HUES64 (cell line): ENCODE results near the gene PALS2. TPM values are rescaled to one million over a fixed set of nuclear protein-coding genes. Genes with fewer than 3 reads are reported as not detected.
A peak's percentile ranks its signal among the peaks of the same experiment; 100 is the strongest.

ENCODE experiments used
- H3K27ac ChIP-seq: 2 replicates; pipeline ENCODE4 v1.7.0; 2013; ENCODE audit warnings: low read depth, low read length, inconsistent platforms
- H3K27me3 ChIP-seq: 2 replicates; pipeline ENCODE4 v1.6.1; 2013; ENCODE audit warnings: mild to moderate bottlenecking, low read length; ENCODE audit not compliant: insufficient read depth
- H3K36me3 ChIP-seq: 2 replicates; pipeline ENCODE4 v1.6.1; 2013; ENCODE audit warnings: mild to moderate bottlenecking, low read length; ENCODE audit not compliant: insufficient read depth
- H3K4me1 ChIP-seq: 2 replicates; pipeline ENCODE4 v1.6.1; 2013; ENCODE audit warnings: mild to moderate bottlenecking, low read length, moderate library complexity; ENCODE audit not compliant: insufficient read depth
- H3K4me3 ChIP-seq: 2 replicates; pipeline ENCODE4 v1.5.1; 2013; ENCODE audit warnings: mild to moderate bottlenecking, low read length, moderate library complexity
- H3K9ac ChIP-seq: 2 replicates; pipeline ENCODE4 v1.6.1; 2013; ENCODE audit warnings: mild to moderate bottlenecking, low read depth, low read length
- H3K9me3 ChIP-seq: 2 replicates; pipeline ENCODE4 v1.6.1; 2013; ENCODE audit warnings: low read depth, low read length; ENCODE audit not compliant: insufficient read depth
- WGBS: fragments of 150-250, 120-280 bp; methylation state at CpG from one replicate; pipeline ENCODE4 v1.1.7; 2013; ENCODE audit warnings: missing lambda C conversion rate; 5-methylcytosine and 5-hydroxymethylcytosine counted together
- polyA plus RNA-seq, 2 experiments: library from polyadenylated mRNA; stranded (reverse); fragments of 50-300 nt; gene quantifications; one replicate each; pipeline ENCODE4 v1.2.3, GENCODE V29; 2013

The PALS2 gene
- 40.3 TPM for polyA plus RNA-seq (2013, experiment 1 of 2)
- polyA plus RNA-seq (2013, experiment 2 of 2): 38.1 TPM

GRCh38 chr7:24572997-24573553 is at the start of gene PALS2:
Gene PALS2, plus strand, starts transcription at chr7:24573452. Its CDS starts 50,216 bp downstream, at chr7:24623668.
- WGBS: under 1% methylated on average over 66 of the region's 69 CpGs
- H3K9ac ChIP-seq: peak within 1 kb of the TSS; percentile 67
- H3K36me3 ChIP-seq: no peaks in the 10 kb centered on the region
- no peaks in the 10 kb centered on the region for H3K9me3 ChIP-seq
- peaks cover 23% of the 10 kb centered on the region for H3K27me3 ChIP-seq
- H3K4me3 ChIP-seq: peak within 1 kb of the TSS; percentile 82
- peak within 1 kb of the TSS; percentile 75; the same call in 1 of the 2 replicates for H3K27ac ChIP-seq
- H3K4me1 ChIP-seq: peaks cover 47% of the 10 kb centered on the region

GRCh38 chr7:24531255-24531654 is 42.0 kb upstream of the PALS2 start:
- peaks cover 9% of the 10 kb centered on the region for H3K4me1 ChIP-seq
- no peak overlapping the region for H3K9ac ChIP-seq
- no peaks in the 10 kb centered on the region for H3K36me3 ChIP-seq
- H3K27ac ChIP-seq: no peak overlapping the region
- 93% methylated on average over 4 of the region's 4 CpGs for WGBS
- no peak overlapping the region for H3K4me3 ChIP-seq
- no peaks in the 10 kb centered on the region for H3K9me3 ChIP-seq
- H3K27me3 ChIP-seq: no peaks in the 10 kb centered on the region

- WGBS: 71% methylated on average over 2 of the region's 2 CpGs
Measured at GRCh38 chr7:24536682-24537081, 36.6 kb upstream of the PALS2 start.

GRCh38 chr7:24540956-24541355 is 32.3 kb upstream of the PALS2 start:
- 95% methylated on average over 6 of the region's 7 CpGs for WGBS
- Histone ChIP-seq H3K27ac (no peak overlapping the region), H3K9me3 (no peaks in the 10 kb centered on the region)

More at GRCh38 chr7:24536682-24537081, 36.6 kb upstream of the PALS2 start:
- H3K9me3 ChIP-seq: no peaks in the 10 kb centered on the region
- H3K4me3 ChIP-seq: no peak overlapping the region
- H3K36me3 ChIP-seq: no peaks in the 10 kb centered on the region
- H3K9ac ChIP-seq: no peak overlapping the region
- no peaks in the 10 kb centered on the region for H3K27me3 ChIP-seq
- no peak overlapping the region for H3K27ac ChIP-seq
- H3K4me1 ChIP-seq: peaks cover 17% of the 10 kb centered on the region

GRCh38 chr7:24545215-24545614 is 28.0 kb upstream of the PALS2 start:
- H3K9ac ChIP-seq: no peak overlapping the region
- no peak overlapping the region for H3K4me3 ChIP-seq
- H3K27me3 ChIP-seq: no peaks in the 10 kb centered on the region
- H3K4me1 ChIP-seq: no peaks in the 10 kb centered on the region
- H3K9me3 ChIP-seq: no peaks in the 10 kb centered on the region
- no peak overlapping the region for H3K27ac ChIP-seq
- H3K36me3 ChIP-seq: no peaks in the 10 kb centered on the region

More at GRCh38 chr7:24540956-24541355, 32.3 kb upstream of the PALS2 start:
- H3K9ac ChIP-seq: no peak overlapping the region
- H3K27me3 ChIP-seq: no peaks in the 10 kb centered on the region
- H3K4me3 ChIP-seq: no peak overlapping the region
- H3K4me1 ChIP-seq: peaks cover 11% of the 10 kb centered on the region
- H3K36me3 ChIP-seq: no peaks in the 10 kb centered on the region

GRCh38 chr7:24548390-24548789 is 24.9 kb upstream of the PALS2 start:
- Histone ChIP-seq H3K9ac (no peak overlapping the region), H3K9me3 (no peaks in the 10 kb centered on the region), H3K4me3 (no peak overlapping the region), H3K27ac (no peak overlapping the region), H3K4me1 (no peaks in the 10 kb centered on the region), H3K36me3 (no peaks in the 10 kb centered on the region), H3K27me3 (no peaks in the 10 kb centered on the region)

- no peak overlapping the region for H3K4me3 ChIP-seq
- no peak overlapping the region for H3K27ac ChIP-seq
- 75% methylated on average over 3 of the region's 4 CpGs for WGBS
- no peaks in the 10 kb centered on the region for H3K27me3 ChIP-seq
- H3K4me1 ChIP-seq: no peaks in the 10 kb centered on the region
- no peaks in the 10 kb centered on the region for H3K36me3 ChIP-seq
- no peak overlapping the region for H3K9ac ChIP-seq
- H3K9me3 ChIP-seq: no peaks in the 10 kb centered on the region
Measured at GRCh38 chr7:24549991-24550390, 23.3 kb upstream of the PALS2 start.

- Histone ChIP-seq H3K36me3 (no peaks in the 10 kb centered on the region), H3K4me3 (no peak overlapping the region), H3K27me3 (no peaks in the 10 kb centered on the region), H3K27ac (no peak overlapping the region), H3K9me3 (no peaks in the 10 kb centered on the region), H3K9ac (no peak overlapping the region), H3K4me1 (no peaks in the 10 kb centered on the region)
Measured at GRCh38 chr7:24555184-24555583, 18.1 kb upstream of the PALS2 start.

GRCh38 chr7:24555719-24556118 is 17.5 kb upstream of the PALS2 start:
- Histone ChIP-seq H3K9me3 (no peaks in the 10 kb centered on the region), H3K36me3 (no peaks in the 10 kb centered on the region), H3K4me3 (no peak overlapping the region), H3K9ac (no peak overlapping the region), H3K27ac (no peak overlapping the region), H3K4me1 (no peaks in the 10 kb centered on the region), H3K27me3 (no peaks in the 10 kb centered on the region)
- WGBS: 89% methylated on average over 5 of the region's 5 CpGs

- no peak overlapping the region for H3K27ac ChIP-seq
- no peaks in the 10 kb centered on the region for H3K27me3 ChIP-seq
- H3K4me1 ChIP-seq: no peaks in the 10 kb centered on the region
- no peaks in the 10 kb centered on the region for H3K36me3 ChIP-seq
- no peak overlapping the region for H3K9ac ChIP-seq
- no peaks in the 10 kb centered on the region for H3K9me3 ChIP-seq
- no peak overlapping the region for H3K4me3 ChIP-seq
- 95% methylated on average over 3 of the region's 3 CpGs for WGBS
Measured at GRCh38 chr7:24560772-24561171, 12.5 kb upstream of the PALS2 start.

- no peak overlapping the region for H3K4me3 ChIP-seq
- WGBS: 93% methylated on average over 2 of the region's 2 CpGs
- H3K9ac ChIP-seq: no peak overlapping the region
- H3K4me1 ChIP-seq: peaks cover 30% of the 10 kb centered on the region
- no peak overlapping the region for H3K27ac ChIP-seq
- peaks cover 9% of the 10 kb centered on the region; the same call in 1 of the 2 replicates for H3K27me3 ChIP-seq
- H3K9me3 ChIP-seq: no peaks in the 10 kb centered on the region
- no peaks in the 10 kb centered on the region for H3K36me3 ChIP-seq
Measured at GRCh38 chr7:24566274-24566673, 7.0 kb upstream of the PALS2 start.

GRCh38 chr7:24570983-24571382 is 2.3 kb upstream of the PALS2 start:
- Histone ChIP-seq H3K27ac (no peak overlapping the region), H3K9ac (no peak overlapping the region), H3K4me3 (no peak overlapping the region), H3K27me3 (peaks cover 23% of the 10 kb centered on the region), H3K36me3 (no peaks in the 10 kb centered on the region), H3K9me3 (no peaks in the 10 kb centered on the region), H3K4me1 (peaks cover 46% of the 10 kb centered on the region)
- WGBS: 81% methylated on average over 2 of the region's 2 CpGs
